GM23338 (cell line): ENCODE results near the gene CBX2. TPM values are rescaled to one million over a fixed set of nuclear protein-coding genes. Genes with fewer than 3 reads are reported as not detected.

Experiments
- ATAC-seq: fragments of 200-7000 bp; cut with Tn5 transposase; 3 replicates; pipeline ENCODE4 v1.9.1; 2020
- DNase-seq: peaks from one replicate; pipeline ENCODE4 v3.0.0-alpha.2; 2015; ENCODE audit warnings: low spot score
- H2AFZ ChIP-seq: fragments of 200-600 bp; sonication (generic); 2 replicates; pipeline ENCODE4 v1.8.0; 2016; ENCODE audit warnings: antibody characterized with exemption, mild to moderate bottlenecking, moderate library complexity
- H3F3A ChIP-seq: fragments of 200-600 bp; sonication (generic); replicated peaks from 2 replicates; pipeline ENCODE4 v1.8.0; 2017; ENCODE audit warnings: antibody characterized with exemption, mixed run types, low read depth
- H3K27ac ChIP-seq: fragments of 200-600 bp; sonication (generic); 2 replicates; pipeline ENCODE4 v1.6.1; 2016; ENCODE audit warnings: low read depth
- H3K27me3 ChIP-seq: fragments of 200-600 bp; sonication (generic); 2 replicates; pipeline ENCODE4 v1.8.0; 2016; ENCODE audit warnings: mild to moderate bottlenecking, mixed run types, moderate library complexity; ENCODE audit not compliant: insufficient read depth
- H3K36me3 ChIP-seq: fragments of 200-600 bp; sonication (generic); 2 replicates; pipeline ENCODE4 v1.8.0; 2016; ENCODE audit warnings: mild to moderate bottlenecking; ENCODE audit not compliant: insufficient read depth
- H3K4me1 ChIP-seq: fragments of 200-600 bp; sonication (generic); 2 replicates; pipeline ENCODE4 v1.8.0; 2016; ENCODE audit warnings: mild to moderate bottlenecking, moderate library complexity; ENCODE audit not compliant: insufficient read depth
- H3K4me2 ChIP-seq: fragments of 200-600 bp; sonication (generic); 2 replicates; pipeline ENCODE4 v1.7.1; 2017; ENCODE audit warnings: mixed run types
- H3K4me3 ChIP-seq: fragments of 200-600 bp; sonication (generic); 2 replicates; pipeline ENCODE4 v1.6.1; 2016; ENCODE audit warnings: mixed run types
- H3K79me2 ChIP-seq: fragments of 200-600 bp; sonication (generic); replicated peaks from 2 replicates; pipeline ENCODE4 v1.8.0; 2017; ENCODE audit warnings: mild to moderate bottlenecking; ENCODE audit not compliant: insufficient read depth
- H3K9me2 ChIP-seq: fragments of 200-600 bp; sonication (generic); 2 replicates; pipeline ENCODE4 v1.8.0; 2017; ENCODE audit not compliant: insufficient read depth
- H4K20me1 ChIP-seq: fragments of 200-600 bp; sonication (generic); replicated peaks from 2 replicates; pipeline ENCODE4 v1.8.0; 2017; ENCODE audit warnings: mild to moderate bottlenecking; ENCODE audit not compliant: insufficient read depth
- H3K27ac Mint-ChIP-seq: 2 replicates; pipeline ENCODE4 v1.8.0; 2020; ENCODE audit warnings: inconsistent platforms, mild to moderate bottlenecking, moderate library complexity, mixed read lengths
- H3K27me3 Mint-ChIP-seq: 3 replicates; pipeline ENCODE4 v1.8.0; 2022; ENCODE audit warnings: low read depth, mild to moderate bottlenecking, moderate library complexity, mixed read lengths, inconsistent platforms; ENCODE audit not compliant: insufficient read depth, poor library complexity
- H3K36me3 Mint-ChIP-seq: 3 replicates; pipeline ENCODE4 v1.8.0; 2021; ENCODE audit warnings: low read depth, mild to moderate bottlenecking, inconsistent platforms, moderate library complexity, mixed read lengths
- H3K4me1 Mint-ChIP-seq: 3 replicates; pipeline ENCODE4 v1.8.0; 2020; ENCODE audit warnings: mild to moderate bottlenecking, inconsistent platforms, mixed read lengths
- H3K4me3 Mint-ChIP-seq: 3 replicates; pipeline ENCODE4 v1.8.0; 2021; ENCODE audit warnings: moderate library complexity, mild to moderate bottlenecking, inconsistent platforms, mixed read lengths
- H3K9me3 Mint-ChIP-seq: 3 replicates; pipeline ENCODE4 v1.8.0; 2020; ENCODE audit warnings: moderate library complexity, mild to moderate bottlenecking, inconsistent platforms, mixed read lengths
- EZH2 ChIP-seq: fragments of 200-600 bp; sonication (generic); IDR thresholded peaks from one replicate; pipeline ENCODE4 v1.8.0; 2017; ENCODE audit warnings: antibody characterized with exemption, mild to moderate bottlenecking, low read depth; ENCODE audit not compliant: unreplicated experiment
- EZH2phosphoT487 ChIP-seq: fragments of 200-600 bp; sonication (generic); IDR thresholded peaks from one replicate; pipeline ENCODE4 v1.8.1; 2018; ENCODE audit warnings: antibody characterized with exemption; ENCODE audit not compliant: unreplicated experiment
- ZNF114 ChIP-seq: fragments of 250-450 bp; sonication (Bioruptor Pico); IDR thresholded peaks from 2 replicates; pipeline ENCODE4 v1.5.0; 2020; ENCODE audit warnings: mild to moderate bottlenecking, moderate library complexity
- ZNF331 ChIP-seq: fragments of 250-450 bp; sonication (Bioruptor Pico); IDR thresholded peaks from 2 replicates; pipeline ENCODE4 v1.5.0; 2020; ENCODE audit warnings: low read depth, mild to moderate bottlenecking, moderate library complexity
- polyA plus RNA-seq: library from polyadenylated mRNA; unstranded; fragments of >200 nt; fragmentation: Nextera tagmentation; extraction: Ambion mirVana; gene quantifications from 2 replicates; pipeline ENCODE4 v1.2.1, GENCODE V29; 2016
- total RNA-seq: library from RNA; depleted of rRNA; stranded (reverse); fragments of >200 nt; shearing (Covaris generic); gene quantifications from 2 replicates; pipeline ENCODE4 v1.2.3, GENCODE V29; 2014
- TF ChIP-seq, protein P1 (sequence below): fragments of 250-450 bp; sonication (Bioruptor Pico); IDR thresholded peaks from 2 replicates; pipeline ENCODE4 v1.5.0; 2020; ENCODE audit warnings: mild to moderate bottlenecking, moderate library complexity

Gene CBX2
- total and polyA plus RNA-seq, 2 experiments from 2014 or later: 26.6 to 114 TPM

- TF ChIP-seq EZH2: peak; percentile 91
- TF ChIP-seq ZNF331: no peak
- no peaks in the 10 kb centered on the region for H3K36me3 ChIP-seq
- H3K4me3 Mint-ChIP-seq: no peak overlapping the region; the same call in 2 of the 3 replicates
- no peaks in the 10 kb centered on the region; the same call in 2 of the 3 replicates for H3K36me3 Mint-ChIP-seq
- peaks cover 95% of the 10 kb centered on the region for H3K27me3 Mint-ChIP-seq
- ATAC-seq (no peak), DNase-seq (no peak)
- peak overlapping the region; percentile 43 for H3K4me3 ChIP-seq
- no peak overlapping the region for H3K27ac ChIP-seq
- H4K20me1 ChIP-seq: peaks cover 11% of the 10 kb centered on the region
- H3K79me2 ChIP-seq: no peaks in the 10 kb centered on the region
- H3K4me1 ChIP-seq: peaks cover 37% of the 10 kb centered on the region
- H3K9me2 ChIP-seq: no peaks in the 10 kb centered on the region
- H3K4me1 Mint-ChIP-seq: peaks cover 49% of the 10 kb centered on the region
- H3K9me3 Mint-ChIP-seq: no peaks in the 10 kb centered on the region
- peaks cover 39% of the 10 kb centered on the region for H3F3A ChIP-seq
- H3K27me3 ChIP-seq: peaks cover 100% of the 10 kb centered on the region
- peak overlapping the region; percentile 55; the same call in 1 of the 2 replicates for H3K4me2 ChIP-seq
- no peak overlapping the region for H2AFZ ChIP-seq
- no peak overlapping the region for H3K27ac Mint-ChIP-seq
Measured at GRCh38 chr17:79791735-79792161, 13.8 kb downstream of the CBX2 start.

- peaks cover 10% of the 10 kb centered on the region for H4K20me1 ChIP-seq
- TF ChIP-seq ZNF114 (CRISPR knock-in tag) (no peak), EZH2 (peak; percentile 96)
- H3K4me1 ChIP-seq: peaks cover 37% of the 10 kb centered on the region
- DNase-seq: peak; percentile 54
- peaks cover 45% of the 10 kb centered on the region for H3K4me1 Mint-ChIP-seq
- no peaks in the 10 kb centered on the region for H3K79me2 ChIP-seq
- H3F3A ChIP-seq: peaks cover 36% of the 10 kb centered on the region
- H3K4me2 ChIP-seq: no peak overlapping the region
- H3K4me3 Mint-ChIP-seq: peak overlapping the region; percentile 47
- no peak overlapping the region for H2AFZ ChIP-seq
- H3K4me3 ChIP-seq: peak overlapping the region; percentile 43; the same call in 1 of the 2 replicates
- H3K36me3 Mint-ChIP-seq: no peaks in the 10 kb centered on the region; the same call in 2 of the 3 replicates
- peaks cover 94% of the 10 kb centered on the region for H3K27me3 ChIP-seq
- no peaks in the 10 kb centered on the region for H3K36me3 ChIP-seq
- H3K9me3 Mint-ChIP-seq: no peaks in the 10 kb centered on the region
- no peaks in the 10 kb centered on the region for H3K9me2 ChIP-seq
- ATAC-seq: no peak
- no peak overlapping the region for H3K27ac Mint-ChIP-seq
- H3K27me3 Mint-ChIP-seq: peaks cover 95% of the 10 kb centered on the region
- H3K27ac ChIP-seq: no peak overlapping the region
Measured at GRCh38 chr17:79792341-79792871, 14.5 kb downstream of the CBX2 start.

DNA sequence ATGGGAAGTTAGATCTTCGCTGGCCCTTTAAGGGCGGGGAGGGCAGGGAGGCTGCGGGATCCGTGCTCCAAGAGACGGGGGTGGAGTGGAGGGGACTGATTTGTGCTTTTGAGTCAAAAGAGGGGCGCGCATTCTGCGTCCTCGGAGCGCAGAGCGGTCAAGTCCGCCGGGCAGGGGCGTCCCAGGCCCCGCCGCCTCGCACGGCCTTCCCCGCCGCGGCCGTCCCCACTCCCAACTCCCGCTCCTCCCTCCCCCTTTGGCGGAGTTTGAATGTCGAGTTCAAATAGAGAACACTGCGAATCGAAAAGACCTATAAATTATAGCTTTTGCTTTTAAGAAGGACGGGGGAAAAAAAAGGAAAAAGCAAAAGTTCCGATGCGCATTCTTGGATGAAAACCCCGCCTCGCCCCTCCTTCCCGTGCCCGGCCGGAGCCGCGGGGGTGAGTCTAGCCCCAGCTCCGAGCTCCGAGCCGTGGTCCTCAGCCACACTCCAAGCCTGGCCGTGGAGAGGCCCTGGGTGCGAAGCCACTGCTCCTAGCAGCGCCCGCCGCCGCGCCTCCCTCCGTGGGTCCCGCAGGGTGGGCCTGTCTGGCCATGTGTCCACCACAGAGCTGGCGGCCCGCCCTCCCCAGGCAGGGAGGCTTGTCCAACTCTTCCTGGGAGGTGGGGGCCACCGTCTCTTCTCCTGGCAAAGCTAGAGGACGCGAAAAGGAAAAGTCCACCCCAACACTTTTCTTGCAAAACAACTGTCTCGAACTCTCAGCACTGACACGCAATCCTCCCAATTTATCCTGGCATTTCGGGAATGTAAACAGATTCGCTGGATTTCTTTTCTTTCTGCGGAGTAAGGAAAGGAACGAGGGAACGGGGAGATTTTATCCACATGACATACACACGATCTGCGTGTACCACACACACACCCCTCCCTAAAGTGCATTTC lies 15.3 kb downstream of the CBX2 start:
- peak overlapping the region; percentile 80; the same call in 1 of the 2 replicates for H2AFZ ChIP-seq
- peaks cover 92% of the 10 kb centered on the region for H3K27me3 ChIP-seq
- DNase-seq: peak; percentile 66
- H3K27me3 Mint-ChIP-seq: peaks cover 94% of the 10 kb centered on the region
- peaks cover 30% of the 10 kb centered on the region for H3K4me1 ChIP-seq
- H3K27ac ChIP-seq: no peak overlapping the region
- no peaks in the 10 kb centered on the region for H3K36me3 ChIP-seq
- no peaks in the 10 kb centered on the region for H3K9me2 ChIP-seq
- H3K79me2 ChIP-seq: no peaks in the 10 kb centered on the region
- H3K4me3 Mint-ChIP-seq: peak overlapping the region; percentile 61
- 0 out of 3 replicates have a peak, but pooled peaks have one; percentile 0 for ATAC-seq
- H3K4me3 ChIP-seq: peak overlapping the region; percentile 54
- peaks cover 38% of the 10 kb centered on the region for H3K4me1 Mint-ChIP-seq
- no peaks in the 10 kb centered on the region for H3K9me3 Mint-ChIP-seq
- no peak overlapping the region for H3K27ac Mint-ChIP-seq
- no peaks in the 10 kb centered on the region; the same call in 2 of the 3 replicates for H3K36me3 Mint-ChIP-seq
- peaks cover 28% of the 10 kb centered on the region for H3F3A ChIP-seq
- peak; percentile 99 for TF ChIP-seq EZH2
- TF ChIP-seq, protein P1, sequence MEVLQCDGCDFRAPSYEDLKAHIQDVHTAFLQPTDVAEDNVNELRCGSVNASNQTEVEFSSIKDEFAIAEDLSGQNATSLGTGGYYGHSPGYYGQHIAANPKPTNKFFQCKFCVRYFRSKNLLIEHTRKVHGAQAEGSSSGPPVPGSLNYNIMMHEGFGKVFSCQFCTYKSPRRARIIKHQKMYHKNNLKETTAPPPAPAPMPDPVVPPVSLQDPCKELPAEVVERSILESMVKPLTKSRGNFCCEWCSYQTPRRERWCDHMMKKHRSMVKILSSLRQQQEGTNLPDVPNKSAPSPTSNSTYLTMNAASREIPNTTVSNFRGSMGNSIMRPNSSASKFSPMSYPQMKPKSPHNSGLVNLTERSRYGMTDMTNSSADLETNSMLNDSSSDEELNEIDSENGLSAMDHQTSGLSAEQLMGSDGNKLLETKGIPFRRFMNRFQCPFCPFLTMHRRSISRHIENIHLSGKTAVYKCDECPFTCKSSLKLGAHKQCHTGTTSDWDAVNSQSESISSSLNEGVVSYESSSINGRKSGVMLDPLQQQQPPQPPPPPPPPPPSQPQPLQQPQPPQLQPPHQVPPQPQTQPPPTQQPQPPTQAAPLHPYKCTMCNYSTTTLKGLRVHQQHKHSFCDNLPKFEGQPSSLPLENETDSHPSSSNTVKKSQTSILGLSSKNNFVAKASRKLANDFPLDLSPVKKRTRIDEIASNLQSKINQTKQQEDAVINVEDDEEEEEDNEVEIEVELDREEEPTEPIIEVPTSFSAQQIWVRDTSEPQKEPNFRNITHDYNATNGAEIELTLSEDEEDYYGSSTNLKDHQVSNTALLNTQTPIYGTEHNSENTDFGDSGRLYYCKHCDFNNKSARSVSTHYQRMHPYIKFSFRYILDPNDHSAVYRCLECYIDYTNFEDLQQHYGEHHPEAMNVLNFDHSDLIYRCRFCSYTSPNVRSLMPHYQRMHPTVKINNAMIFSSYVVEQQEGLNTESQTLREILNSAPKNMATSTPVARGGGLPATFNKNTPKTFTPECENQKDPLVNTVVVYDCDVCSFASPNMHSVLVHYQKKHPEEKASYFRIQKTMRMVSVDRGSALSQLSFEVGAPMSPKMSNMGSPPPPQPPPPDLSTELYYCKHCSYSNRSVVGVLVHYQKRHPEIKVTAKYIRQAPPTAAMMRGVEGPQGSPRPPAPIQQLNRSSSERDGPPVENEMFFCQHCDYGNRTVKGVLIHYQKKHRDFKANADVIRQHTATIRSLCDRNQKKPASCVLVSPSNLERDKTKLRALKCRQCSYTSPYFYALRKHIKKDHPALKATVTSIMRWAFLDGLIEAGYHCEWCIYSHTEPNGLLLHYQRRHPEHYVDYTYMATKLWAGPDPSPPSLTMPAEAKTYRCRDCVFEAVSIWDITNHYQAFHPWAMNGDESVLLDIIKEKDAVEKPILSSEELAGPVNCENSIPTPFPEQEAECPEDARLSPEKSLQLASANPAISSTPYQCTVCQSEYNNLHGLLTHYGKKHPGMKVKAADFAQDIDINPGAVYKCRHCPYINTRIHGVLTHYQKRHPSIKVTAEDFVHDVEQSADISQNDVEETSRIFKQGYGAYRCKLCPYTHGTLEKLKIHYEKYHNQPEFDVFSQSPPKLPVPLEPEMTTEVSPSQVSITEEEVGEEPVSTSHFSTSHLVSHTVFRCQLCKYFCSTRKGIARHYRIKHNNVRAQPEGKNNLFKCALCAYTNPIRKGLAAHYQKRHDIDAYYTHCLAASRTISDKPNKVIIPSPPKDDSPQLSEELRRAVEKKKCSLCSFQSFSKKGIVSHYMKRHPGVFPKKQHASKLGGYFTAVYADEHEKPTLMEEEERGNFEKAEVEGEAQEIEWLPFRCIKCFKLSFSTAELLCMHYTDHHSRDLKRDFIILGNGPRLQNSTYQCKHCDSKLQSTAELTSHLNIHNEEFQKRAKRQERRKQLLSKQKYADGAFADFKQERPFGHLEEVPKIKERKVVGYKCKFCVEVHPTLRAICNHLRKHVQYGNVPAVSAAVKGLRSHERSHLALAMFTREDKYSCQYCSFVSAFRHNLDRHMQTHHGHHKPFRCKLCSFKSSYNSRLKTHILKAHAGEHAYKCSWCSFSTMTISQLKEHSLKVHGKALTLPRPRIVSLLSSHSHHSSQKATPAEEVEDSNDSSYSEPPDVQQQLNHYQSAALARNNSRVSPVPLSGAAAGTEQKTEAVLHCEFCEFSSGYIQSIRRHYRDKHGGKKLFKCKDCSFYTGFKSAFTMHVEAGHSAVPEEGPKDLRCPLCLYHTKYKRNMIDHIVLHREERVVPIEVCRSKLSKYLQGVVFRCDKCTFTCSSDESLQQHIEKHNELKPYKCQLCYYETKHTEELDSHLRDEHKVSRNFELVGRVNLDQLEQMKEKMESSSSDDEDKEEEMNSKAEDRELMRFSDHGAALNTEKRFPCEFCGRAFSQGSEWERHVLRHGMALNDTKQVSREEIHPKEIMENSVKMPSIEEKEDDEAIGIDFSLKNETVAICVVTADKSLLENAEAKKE (CRISPR knock-in tag): no peak
- TF ChIP-seq EZH2phosphoT487: peak; percentile 52
- peak overlapping the region; percentile 81 for H3K4me2 ChIP-seq
- H4K20me1 ChIP-seq: peaks cover 2% of the 10 kb centered on the region
